SK-N-MC (cell line): Measurements from ENCODE around the gene SLC2A8.

Experiments used
- DNase-seq: peaks from one replicate; pipeline ENCODE4 v3.0.0-alpha.2; 2011; ENCODE audit warnings: low read depth, low spot score
- H3K27ac ChIP-seq: fragments of 200-600 bp; sonication (generic); 2 replicates; pipeline ENCODE4 v1.5.1; 2016; ENCODE audit warnings: mixed run types
- H3K36me3 ChIP-seq: fragments of 200-600 bp; sonication (generic); 2 replicates; pipeline ENCODE4 v1.6.1; 2017; ENCODE audit warnings: antibody characterized with exemption, low read length, mixed read lengths; ENCODE audit not compliant: insufficient read depth
- H3K4me3 ChIP-seq: fragments of 200-600 bp; sonication (generic); 2 replicates; pipeline ENCODE4 v1.5.1; 2016
- H3K9ac ChIP-seq: fragments of 200-600 bp; sonication (generic); 2 replicates; pipeline ENCODE4 v1.8.0; 2017; ENCODE audit warnings: mixed run types, mixed read lengths; ENCODE audit not compliant: insufficient read length
- H3K9me3 ChIP-seq: fragments of 200-600 bp; sonication (generic); 2 replicates; pipeline ENCODE4 v1.6.1; 2017; ENCODE audit warnings: low read depth, mild to moderate bottlenecking, antibody characterized with exemption, low read length, moderate library complexity, mixed read lengths
- EZH2 ChIP-seq: fragments of 200-600 bp; sonication (generic); IDR thresholded peaks from one replicate; pipeline ENCODE4 v1.6.1; 2017; ENCODE audit warnings: antibody characterized with exemption
- FOXP2 ChIP-seq: optimal IDR thresholded peaks from 2 replicates; pipeline ENCODE3; 2011; ENCODE audit warnings: mild to moderate bottlenecking, moderate library complexity; ENCODE audit not compliant: insufficient read depth; ENCODE audit errors: extremely low read length, control extremely low read depth
- POLR2AphosphoS5 ChIP-seq: IDR thresholded peaks from 2 replicates; pipeline ENCODE4 v1.6.1; 2012; ENCODE audit warnings: mild to moderate bottlenecking, low read depth, low read length, borderline replicate concordance

The SLC2A8 gene

GRCh38 chr9:127388037-127388855 lies 8.7 kb upstream of the SLC2A8 start:
- Histone ChIP-seq H3K27ac (peak overlapping the region; percentile 75), H3K9me3 (no peaks in the 10 kb centered on the region), H3K36me3 (no peaks in the 10 kb centered on the region), H3K9ac (peak overlapping the region; percentile 18), H3K4me3 (peak overlapping the region; percentile 63)
- DNase-seq: peak; percentile 94
- TF ChIP-seq POLR2AphosphoS5 (peak; percentile 52; the same call in 1 of the 2 replicates), EZH2 (no peak), FOXP2 (peak; percentile 28)

GRCh38 chr9:127388856-127389238 lies 8.1 kb upstream of the SLC2A8 start:
- Histone ChIP-seq H3K36me3 (no peaks in the 10 kb centered on the region), H3K9ac (peak overlapping the region; percentile 18), H3K4me3 (peak overlapping the region; percentile 63), H3K27ac (peak overlapping the region; percentile 75), H3K9me3 (no peaks in the 10 kb centered on the region)
- no peak for DNase-seq
- TF ChIP-seq FOXP2 (no peak), POLR2AphosphoS5 (no peak), EZH2 (no peak)

GRCh38 chr9:127389381-127390247 lies 7.4 kb upstream of the SLC2A8 start:
- no peak for TF ChIP-seq FOXP2
- TF ChIP-seq EZH2: no peak
- TF ChIP-seq POLR2AphosphoS5: no peak
- Histone ChIP-seq H3K9me3 (no peaks in the 10 kb centered on the region), H3K4me3 (no peak overlapping the region), H3K36me3 (no peaks in the 10 kb centered on the region), H3K27ac (no peak overlapping the region), H3K9ac (no peak overlapping the region)
- no peak for DNase-seq

GRCh38 chr9:127390248-127390545 lies 6.8 kb upstream of the SLC2A8 start:
- TF ChIP-seq POLR2AphosphoS5 (no peak), FOXP2 (no peak), EZH2 (no peak)
- H3K9ac ChIP-seq: no peak overlapping the region
- no peak for DNase-seq
- no peaks in the 10 kb centered on the region for H3K36me3 ChIP-seq
- no peaks in the 10 kb centered on the region for H3K9me3 ChIP-seq
- H3K27ac ChIP-seq: no peak overlapping the region
- H3K4me3 ChIP-seq: no peak overlapping the region

GRCh38 chr9:127390563-127390962 lies 6.4 kb upstream of the SLC2A8 start:
- Histone ChIP-seq H3K27ac (no peak overlapping the region), H3K36me3 (no peaks in the 10 kb centered on the region), H3K9me3 (no peaks in the 10 kb centered on the region), H3K4me3 (no peak overlapping the region), H3K9ac (no peak overlapping the region)
- no peak for DNase-seq
- TF ChIP-seq POLR2AphosphoS5 (no peak), EZH2 (no peak), FOXP2 (no peak)

GRCh38 chr9:127392166-127392565 lies 4.8 kb upstream of the SLC2A8 start:
- no peak overlapping the region for H3K9ac ChIP-seq
- no peaks in the 10 kb centered on the region for H3K36me3 ChIP-seq
- no peaks in the 10 kb centered on the region for H3K9me3 ChIP-seq
- no peak for TF ChIP-seq EZH2
- TF ChIP-seq FOXP2: no peak
- TF ChIP-seq POLR2AphosphoS5: no peak
- H3K27ac ChIP-seq: no peak overlapping the region
- no peak for DNase-seq
- no peak overlapping the region for H3K4me3 ChIP-seq

- no peak overlapping the region for H3K4me3 ChIP-seq
- DNase-seq: no peak
- no peaks in the 10 kb centered on the region for H3K9me3 ChIP-seq
- TF ChIP-seq FOXP2 (no peak), POLR2AphosphoS5 (no peak), EZH2 (no peak)
- H3K36me3 ChIP-seq: no peaks in the 10 kb centered on the region
- no peak overlapping the region for H3K9ac ChIP-seq
- H3K27ac ChIP-seq: no peak overlapping the region
Measured at GRCh38 chr9:127392976-127393375, 4.0 kb upstream of the SLC2A8 start.

- TF ChIP-seq POLR2AphosphoS5: no peak
- no peak for TF ChIP-seq EZH2
- TF ChIP-seq FOXP2: no peak
- no peaks in the 10 kb centered on the region for H3K9me3 ChIP-seq
- H3K9ac ChIP-seq: no peak overlapping the region
- H3K36me3 ChIP-seq: no peaks in the 10 kb centered on the region
- DNase-seq: no peak
- H3K27ac ChIP-seq: no peak overlapping the region
- H3K4me3 ChIP-seq: no peak overlapping the region
Measured at GRCh38 chr9:127393645-127394044, 3.3 kb upstream of the SLC2A8 start.
